Astrocyte of the cerebellum (primary cell): ENCODE results near the gene TTBK2.

Experiments used
- DNase-seq: peaks from one replicate; pipeline ENCODE4 v3.0.0-alpha.2; 2011; ENCODE audit warnings: low read depth
- H3K4me3 ChIP-seq: 2 replicates; pipeline ENCODE4 v1.5.1; 2011; ENCODE audit warnings: mild to moderate bottlenecking, low read depth, low read length, moderate library complexity
- CTCF ChIP-seq: IDR thresholded peaks from 2 replicates; pipeline ENCODE4 v1.5.1; 2012; ENCODE audit warnings: low read length, low read depth, moderate library complexity, mild to moderate bottlenecking; ENCODE audit errors: missing control alignments
- in situ Hi-C: cut with HindIII; loops from 2 replicates; pipeline ENCODE4 v1.10.0; 2017; ENCODE audit warnings: low sequenced_read_pairs

TTBK2 gene

GRCh38 chr15:42919799-42920518, 619 bp downstream of the TTBK2 start:
- H3K4me3 ChIP-seq = peak overlapping the region; percentile 53
- in situ Hi-C loops = loop anchor here (25.0 kb wide), 1 partner anchor 108 kb away; no protein-coding TSS in a partner anchor
- no peak for DNase-seq
- TF ChIP-seq CTCF = no peak

GRCh38 chr15:42919308-42919707, 1.3 kb downstream of the TTBK2 start:
- DNase-seq = no peak
- TF ChIP-seq CTCF = no peak
- in situ Hi-C loops = loop anchor here (25.0 kb wide), 1 partner anchor 107 kb away; no protein-coding TSS in a partner anchor
- H3K4me3 ChIP-seq = peak overlapping the region; percentile 53

GRCh38 chr15:42918047-42918446, 2.5 kb downstream of the TTBK2 start:
- no peak for DNase-seq
- in situ Hi-C loops = loop anchor here (25.0 kb wide), 1 partner anchor 106 kb away; no protein-coding TSS in a partner anchor
- H3K4me3 ChIP-seq = no peak overlapping the region
- no peak for TF ChIP-seq CTCF

GRCh38 chr15:42915654-42916315, 4.8 kb downstream of the TTBK2 start:
- in situ Hi-C loops = loop anchor here (25.0 kb wide), 1 partner anchor 103 kb away; no protein-coding TSS in a partner anchor
- DNase-seq = no peak
- no peak overlapping the region for H3K4me3 ChIP-seq
- TF ChIP-seq CTCF = no peak

- no peak for DNase-seq
- no peak overlapping the region for H3K4me3 ChIP-seq
- TF ChIP-seq CTCF = no peak
- in situ Hi-C loops = loop anchor here (25.0 kb wide), 1 partner anchor 103 kb away; no protein-coding TSS in a partner anchor
Observed at GRCh38 chr15:42914728-42915497, 5.7 kb downstream of the TTBK2 start.

GRCh38 chr15:42911058-42911592, 9.5 kb downstream of the TTBK2 start:
- DNase-seq = no peak
- no peak overlapping the region for H3K4me3 ChIP-seq
- in situ Hi-C loops = loop anchor here (25.0 kb wide), 1 partner anchor 99 kb away; no protein-coding TSS in a partner anchor
- TF ChIP-seq CTCF = no peak
